ENCODE data around the gene MAB21L1.

- TF ChIP-seq CTCF (IDR thresholded peaks at IDR 0.05; ENCODE audit: low read length) (no peak), EZH2 (IDR thresholded peaks at IDR 0.05; ENCODE audit: borderline replicate concordance, low read length) (no peak)
Observed at GRCh38 chr13:35469806-35470525, 6.5 kb downstream of the MAB21L1 start.

All from OCI-LY1 (cell line).